H7 (cell line): ENCODE results near the gene HAAO. TPM values are rescaled to one million over a fixed set of nuclear protein-coding genes. Genes with fewer than 3 reads are reported as not detected.

ENCODE experiments used
- DNase-seq: peaks from one replicate; pipeline ENCODE4 v3.0.0; 2012
- H3K27me3 ChIP-seq: 2 replicates; pipeline ENCODE4 v1.6.0; 2011; ENCODE audit warnings: mild to moderate bottlenecking, low read length; ENCODE audit not compliant: control insufficient read depth, insufficient read depth
- H3K36me3 ChIP-seq: replicated peaks from 2 replicates; pipeline ENCODE4 v1.5.1; 2011; ENCODE audit warnings: low read length; ENCODE audit not compliant: control insufficient read depth, insufficient read depth
- H3K4me3 ChIP-seq: 2 replicates; pipeline ENCODE4 v1.5.1; 2011; ENCODE audit warnings: low read depth, mild to moderate bottlenecking, control low read depth, low read length, moderate library complexity; ENCODE audit not compliant: insufficient read depth
- total RNA-seq: library from RNA; depleted of rRNA; stranded (reverse); fragments of >200 nt; shearing (Covaris generic); gene quantifications from 2 replicates; pipeline ENCODE4 v1.2.3, GENCODE V29; 2014

HAAO gene
- total RNA-seq, 1 experiment from 2014 or later: 6.5 TPM

GRCh38 chr2:42758751-42759150 lies 33.6 kb downstream of the HAAO start:
- no peak overlapping the region for H3K4me3 ChIP-seq
- H3K36me3 ChIP-seq: no peaks in the 10 kb centered on the region; the same call in 1 of the 2 replicates
- no peak for DNase-seq
- no peaks in the 10 kb centered on the region for H3K27me3 ChIP-seq

- no peak overlapping the region for H3K4me3 ChIP-seq
- peaks cover 1% of the 10 kb centered on the region; the same call in 1 of the 2 replicates for H3K36me3 ChIP-seq
- H3K27me3 ChIP-seq: no peaks in the 10 kb centered on the region
- no peak for DNase-seq
These were observed 34.2 kb downstream of the HAAO start for GRCh38 chr2:42757981-42758740.

- peaks cover 1% of the 10 kb centered on the region; the same call in 1 of the 2 replicates for H3K36me3 ChIP-seq
- no peak overlapping the region for H3K4me3 ChIP-seq
- H3K27me3 ChIP-seq: no peaks in the 10 kb centered on the region
- DNase-seq: no peak
These were observed 35.3 kb downstream of the HAAO start for GRCh38 chr2:42756966-42757513.

- H3K36me3 ChIP-seq: peaks cover 1% of the 10 kb centered on the region; the same call in 1 of the 2 replicates
- no peaks in the 10 kb centered on the region for H3K27me3 ChIP-seq
- peak; percentile 37 for DNase-seq
- no peak overlapping the region for H3K4me3 ChIP-seq
These were observed 36.1 kb downstream of the HAAO start for GRCh38 chr2:42756150-42756775.

GRCh38 chr2:42755191-42755880 lies 37.0 kb downstream of the HAAO start:
- no peaks in the 10 kb centered on the region for H3K27me3 ChIP-seq
- DNase-seq: peak; percentile 31
- H3K36me3 ChIP-seq: peaks cover 1% of the 10 kb centered on the region; the same call in 1 of the 2 replicates
- H3K4me3 ChIP-seq: no peak overlapping the region

- no peak for DNase-seq
These were observed 37.6 kb downstream of the HAAO start for GRCh38 chr2:42754776-42755140.

GRCh38 chr2:42754021-42754775 lies 38.2 kb downstream of the HAAO start:
- peak; percentile 26 for DNase-seq
- H3K27me3 ChIP-seq: no peaks in the 10 kb centered on the region
- H3K36me3 ChIP-seq: peaks cover 1% of the 10 kb centered on the region; the same call in 1 of the 2 replicates
- H3K4me3 ChIP-seq: no peak overlapping the region

More at GRCh38 chr2:42754776-42755140, 37.6 kb downstream of the HAAO start:
- Histone ChIP-seq H3K27me3 (no peaks in the 10 kb centered on the region), H3K4me3 (no peak overlapping the region), H3K36me3 (peaks cover 1% of the 10 kb centered on the region; the same call in 1 of the 2 replicates)

- Histone ChIP-seq H3K36me3 (peaks cover 1% of the 10 kb centered on the region; the same call in 1 of the 2 replicates), H3K4me3 (no peak overlapping the region), H3K27me3 (no peaks in the 10 kb centered on the region)
- DNase-seq: no peak
These were observed 39.3 kb downstream of the HAAO start for GRCh38 chr2:42752816-42753813.

- H3K27me3 ChIP-seq: no peaks in the 10 kb centered on the region
- no peak overlapping the region for H3K4me3 ChIP-seq
- no peak for DNase-seq
- H3K36me3 ChIP-seq: peaks cover 1% of the 10 kb centered on the region; the same call in 1 of the 2 replicates
These were observed 40.1 kb downstream of the HAAO start for GRCh38 chr2:42752314-42752713.

- no peaks in the 10 kb centered on the region for H3K27me3 ChIP-seq
- DNase-seq: no peak
- no peak overlapping the region for H3K4me3 ChIP-seq
- H3K36me3 ChIP-seq: peaks cover 1% of the 10 kb centered on the region; the same call in 1 of the 2 replicates
These were observed 43.5 kb downstream of the HAAO start for GRCh38 chr2:42748840-42749239.

- Histone ChIP-seq H3K4me3 (no peak overlapping the region), H3K27me3 (no peaks in the 10 kb centered on the region), H3K36me3 (peaks cover 1% of the 10 kb centered on the region)
- DNase-seq: no peak
These were observed 45.0 kb downstream of the HAAO start for GRCh38 chr2:42747422-42747821.

GRCh38 chr2:42744545-42745082 lies 47.8 kb downstream of the HAAO start:
- no peak for DNase-seq

GRCh38 chr2:42743659-42743990 lies 48.8 kb downstream of the HAAO start:
- no peak overlapping the region for H3K4me3 ChIP-seq
- H3K27me3 ChIP-seq: no peaks in the 10 kb centered on the region
- peaks cover 1% of the 10 kb centered on the region for H3K36me3 ChIP-seq
- no peak for DNase-seq

More at GRCh38 chr2:42744545-42745082, 47.8 kb downstream of the HAAO start:
- Histone ChIP-seq H3K36me3 (peaks cover 1% of the 10 kb centered on the region), H3K27me3 (no peaks in the 10 kb centered on the region), H3K4me3 (no peak overlapping the region)
